ENCODE data around the gene SSNA1. TPM values are rescaled to one million over a fixed set of nuclear protein-coding genes. Genes with fewer than 3 reads are reported as not detected.

SSNA1 gene
- total and polyA plus RNA-seq, 2 donors (not counting 1 experiment from before 2014, with no cell fraction given), result 37.7 to 56.3 TPM

DNA sequence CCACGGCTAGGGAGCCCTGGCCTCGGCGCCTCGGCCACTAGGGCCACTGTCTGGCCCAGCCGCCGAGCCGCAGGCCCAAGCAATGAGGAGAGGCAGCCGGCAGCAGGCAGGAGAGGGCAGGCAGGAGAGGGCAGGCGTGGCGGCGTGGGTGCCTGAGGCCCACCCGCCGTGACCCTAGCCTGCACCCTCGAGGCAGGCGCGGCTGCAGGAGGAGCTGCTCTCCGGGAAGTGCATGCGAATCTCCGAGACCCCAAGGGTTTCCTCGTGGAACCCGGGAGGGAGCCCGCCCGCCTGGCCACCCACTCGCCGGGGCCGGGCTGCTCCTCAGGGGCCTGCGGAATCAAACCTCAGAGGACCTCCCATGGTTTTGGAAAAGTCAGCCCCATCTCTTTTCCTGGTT lies 40.2 kb upstream of the SSNA1 start:
- Histone ChIP-seq H3K4me1 (ENCODE audit: control insufficient read depth, extremely low read depth, insufficient read depth, low read length) (no peaks in the 10 kb centered on the region), H2AFZ (ENCODE audit: low read length) (no peak overlapping the region), H3K4me2 (ENCODE audit: extremely low read depth, insufficient read depth, low read length) (no peak overlapping the region), H4K20me1 (ENCODE audit: control insufficient read depth, extremely low read depth, insufficient read depth, low read length) (no peaks in the 10 kb centered on the region), H3K79me2 (ENCODE audit: control insufficient read depth, insufficient read depth, low read length) (no peaks in the 10 kb centered on the region), H3K36me3 (ENCODE audit: control insufficient read depth, insufficient read depth, low read length) (no peaks in the 10 kb centered on the region), H3K9me3 (ENCODE audit: control insufficient read depth, insufficient read depth, low read depth, low read length) (no peaks in the 10 kb centered on the region), H3K27ac (ENCODE audit: insufficient read depth, low read length) (no peak overlapping the region), H3K27me3 (ENCODE audit: control insufficient read depth, insufficient read depth, low read length) (no peaks in the 10 kb centered on the region), H3K9ac (ENCODE audit: insufficient read depth, low read length) (no peak overlapping the region), H3K4me3 (replicated peaks in 1 of 4; ENCODE audit: control extremely low read depth in 1 of 4, insufficient read depth in 1 of 4, low read depth in 3 of 4, low read length in 4 of 4) (no peak overlapping the region)
- no peak for DNase-seq (ENCODE audit: low read depth in 2 of 2)
- no peak for TF ChIP-seq CTCF (conservative IDR thresholded peaks at IDR 0.05 in 1 of 2, IDR thresholded peaks at IDR 0.05 in 1 of 2; ENCODE audit: low read depth in 1 of 2, low read length in 2 of 2)
- no peak for TF ChIP-seq EZH2 (IDR thresholded peaks at IDR 0.05; ENCODE audit: low read length, missing control alignments)

- no peaks in the 10 kb centered on the region for H3K27me3 ChIP-seq (ENCODE audit: control insufficient read depth, insufficient read depth, low read length)
- H3K36me3 ChIP-seq (ENCODE audit: control insufficient read depth, insufficient read depth, low read length), result no peaks in the 10 kb centered on the region
- DNase-seq (ENCODE audit: low read depth in 2 of 2), result no peak
- H2AFZ ChIP-seq (ENCODE audit: low read length), result no peak overlapping the region
- no peaks in the 10 kb centered on the region for H3K4me1 ChIP-seq (ENCODE audit: control insufficient read depth, extremely low read depth, insufficient read depth, low read length)
- TF ChIP-seq EZH2 (IDR thresholded peaks at IDR 0.05; ENCODE audit: low read length, missing control alignments), result no peak
- no peak for TF ChIP-seq CTCF (conservative IDR thresholded peaks at IDR 0.05 in 1 of 2, IDR thresholded peaks at IDR 0.05 in 1 of 2; ENCODE audit: low read depth in 1 of 2, low read length in 2 of 2)
- no peak overlapping the region for H3K4me2 ChIP-seq (ENCODE audit: extremely low read depth, insufficient read depth, low read length)
- no peak overlapping the region for H3K4me3 ChIP-seq (replicated peaks in 1 of 4; ENCODE audit: control extremely low read depth in 1 of 4, insufficient read depth in 1 of 4, low read depth in 3 of 4, low read length in 4 of 4)
- H3K9me3 ChIP-seq (ENCODE audit: control insufficient read depth, insufficient read depth, low read depth, low read length), result no peaks in the 10 kb centered on the region
- no peaks in the 10 kb centered on the region for H4K20me1 ChIP-seq (ENCODE audit: control insufficient read depth, extremely low read depth, insufficient read depth, low read length)
- no peak overlapping the region for H3K27ac ChIP-seq (ENCODE audit: insufficient read depth, low read length)
- H3K79me2 ChIP-seq (ENCODE audit: control insufficient read depth, insufficient read depth, low read length), result no peaks in the 10 kb centered on the region
- no peak overlapping the region for H3K9ac ChIP-seq (ENCODE audit: insufficient read depth, low read length)
Measured at GRCh38 chr9:137148661-137149060, 39.8 kb upstream of the SSNA1 start.

DNA sequence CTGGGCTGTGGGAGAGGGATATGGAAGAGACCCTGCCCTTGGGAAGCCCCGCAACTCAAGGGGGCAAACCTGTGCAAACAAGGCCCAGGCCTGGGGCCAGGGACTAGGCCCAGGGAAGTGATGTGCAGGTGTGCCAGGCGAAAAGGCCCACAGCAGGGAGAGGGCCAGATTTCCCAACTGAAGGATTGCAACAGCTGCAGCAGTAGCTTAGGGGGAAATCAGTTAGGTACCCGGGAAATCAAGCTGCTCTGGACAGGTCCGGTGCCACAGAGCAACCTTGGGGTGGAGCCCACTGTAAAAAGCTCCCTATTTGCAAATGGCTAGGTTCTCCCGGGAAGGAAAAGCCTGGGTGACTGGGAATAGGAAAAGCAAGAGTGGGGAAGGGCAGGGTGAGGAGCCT lies 39.1 kb upstream of the SSNA1 start:
- Histone ChIP-seq H3K27me3 (ENCODE audit: control insufficient read depth, insufficient read depth, low read length) (no peaks in the 10 kb centered on the region), H4K20me1 (ENCODE audit: control insufficient read depth, extremely low read depth, insufficient read depth, low read length) (no peaks in the 10 kb centered on the region), H3K79me2 (ENCODE audit: control insufficient read depth, insufficient read depth, low read length) (no peaks in the 10 kb centered on the region), H3K9me3 (ENCODE audit: control insufficient read depth, insufficient read depth, low read depth, low read length) (no peaks in the 10 kb centered on the region), H3K4me2 (ENCODE audit: extremely low read depth, insufficient read depth, low read length) (no peak overlapping the region), H3K9ac (ENCODE audit: insufficient read depth, low read length) (no peak overlapping the region), H2AFZ (ENCODE audit: low read length) (no peak overlapping the region), H3K4me3 (replicated peaks in 1 of 4; ENCODE audit: control extremely low read depth in 1 of 4, insufficient read depth in 1 of 4, low read depth in 3 of 4, low read length in 4 of 4) (no peak overlapping the region), H3K4me1 (ENCODE audit: control insufficient read depth, extremely low read depth, insufficient read depth, low read length) (no peaks in the 10 kb centered on the region), H3K36me3 (ENCODE audit: control insufficient read depth, insufficient read depth, low read length) (no peaks in the 10 kb centered on the region), H3K27ac (ENCODE audit: insufficient read depth, low read length) (no peak overlapping the region)
- no peak for DNase-seq (ENCODE audit: low read depth in 2 of 2)
- TF ChIP-seq CTCF (conservative IDR thresholded peaks at IDR 0.05 in 1 of 2, IDR thresholded peaks at IDR 0.05 in 1 of 2; ENCODE audit: low read depth in 1 of 2, low read length in 2 of 2) (no peak), EZH2 (IDR thresholded peaks at IDR 0.05; ENCODE audit: low read length, missing control alignments) (no peak)

Data from fibroblast of lung (primary cell).